Neural progenitor cell (in vitro differentiated cells): ENCODE measurements around the gene ARHGAP23. TPM values are rescaled to one million over a fixed set of nuclear protein-coding genes. Genes with fewer than 3 reads are reported as not detected.

Experiments used
- DNase-seq: peaks from one replicate; pipeline ENCODE4 v3.0.0-alpha.2; 2016; ENCODE audit warnings: low spot score
- H2AFZ ChIP-seq: fragments of 200-600 bp; sonication (generic); replicated peaks from 2 replicates; pipeline ENCODE4 v1.6.1; 2016; ENCODE audit warnings: antibody characterized with exemption
- H3F3A ChIP-seq: fragments of 200-600 bp; sonication (generic); 2 replicates; pipeline ENCODE4 v1.6.1; 2016; ENCODE audit warnings: antibody characterized with exemption, low read depth
- H3K27ac ChIP-seq: fragments of 200-600 bp; sonication (generic); 2 replicates; pipeline ENCODE4 v1.5.1; 2016; ENCODE audit warnings: mild to moderate bottlenecking
- H3K27me3 ChIP-seq: fragments of 200-600 bp; sonication (generic); 2 replicates; pipeline ENCODE4 v1.6.1; 2016; ENCODE audit warnings: mild to moderate bottlenecking, moderate library complexity
- H3K36me3 ChIP-seq: fragments of 200-600 bp; sonication (generic); 2 replicates; pipeline ENCODE4 v1.5.1; 2016
- H3K4me1 ChIP-seq: fragments of 200-600 bp; sonication (generic); 2 replicates; pipeline ENCODE4 v1.6.1; 2016; ENCODE audit warnings: mixed run types
- H3K4me2 ChIP-seq: fragments of 200-600 bp; sonication (generic); 2 replicates; pipeline ENCODE4 v1.6.1; 2016
- H3K4me3 ChIP-seq: fragments of 200-600 bp; sonication (generic); 2 replicates; pipeline ENCODE4 v1.5.1; 2016
- H3K79me2 ChIP-seq: fragments of 200-600 bp; sonication (generic); 2 replicates; pipeline ENCODE4 v1.6.1; 2016; ENCODE audit warnings: low read depth
- H3K9ac ChIP-seq: fragments of 200-600 bp; sonication (generic); 2 replicates; pipeline ENCODE4 v1.6.1; 2016
- H3K9me3 ChIP-seq: fragments of 200-600 bp; sonication (generic); 2 replicates; pipeline ENCODE4 v1.5.1; 2016; ENCODE audit warnings: low read depth
- H4K20me1 ChIP-seq: fragments of 200-600 bp; sonication (generic); 2 replicates; pipeline ENCODE4 v1.6.1; 2016; ENCODE audit warnings: low read depth
- H3K27ac Mint-ChIP-seq: 3 replicates; pipeline ENCODE4 v1.8.0; 2021; ENCODE audit warnings: mixed read lengths
- H3K27me3 Mint-ChIP-seq: 2 replicates; pipeline ENCODE4 v1.8.0; 2022; ENCODE audit warnings: low read depth, mild to moderate bottlenecking, inconsistent platforms, moderate library complexity, mixed read lengths; ENCODE audit not compliant: insufficient read depth
- H3K36me3 Mint-ChIP-seq: 3 replicates; pipeline ENCODE4 v1.8.0; 2021; ENCODE audit warnings: mixed read lengths
- H3K4me1 Mint-ChIP-seq: 3 replicates; pipeline ENCODE4 v1.8.0; 2021; ENCODE audit warnings: mixed read lengths
- H3K4me3 Mint-ChIP-seq: 3 replicates; pipeline ENCODE4 v1.8.0; 2021; ENCODE audit warnings: mild to moderate bottlenecking, moderate library complexity, mixed read lengths
- H3K9me3 Mint-ChIP-seq: 3 replicates; pipeline ENCODE4 v1.8.0; 2020; ENCODE audit warnings: mixed read lengths
- CTCF ChIP-seq: fragments of 200-600 bp; sonication (generic); IDR thresholded peaks from 2 replicates; pipeline ENCODE4 v1.5.1; 2017; ENCODE audit warnings: antibody characterized with exemption, mild to moderate bottlenecking
- EZH2 ChIP-seq: fragments of 200-600 bp; sonication (generic); IDR thresholded peaks from 2 replicates; pipeline ENCODE4 v1.6.1; 2017; ENCODE audit warnings: antibody characterized with exemption, mild to moderate bottlenecking, moderate library complexity
- EZH2phosphoT487 ChIP-seq: fragments of 200-600 bp; sonication (generic); IDR thresholded peaks from 2 replicates; pipeline ENCODE4 v1.6.1; 2017; ENCODE audit warnings: antibody characterized with exemption
- total RNA-seq: library from RNA; depleted of rRNA; stranded (reverse); fragments of >200 nt; gene quantifications from 2 replicates; pipeline ENCODE4 v1.2.3, GENCODE V29; 2015; ENCODE audit warnings: low replicate concordance

The ARHGAP23 gene
- total RNA-seq, 1 donor from 2014 or later = 6.1 TPM

- H3K36me3 Mint-ChIP-seq = no peaks in the 10 kb centered on the region
- Histone ChIP-seq H3F3A (peaks cover 7% of the 10 kb centered on the region), H3K27ac (no peak overlapping the region), H3K27me3 (no peaks in the 10 kb centered on the region), H4K20me1 (no peaks in the 10 kb centered on the region), H3K4me3 (no peak overlapping the region), H2AFZ (no peak overlapping the region), H3K79me2 (no peaks in the 10 kb centered on the region), H3K4me2 (peak overlapping the region; percentile 38), H3K36me3 (no peaks in the 10 kb centered on the region), H3K9ac (no peak overlapping the region), H3K4me1 (peaks cover 21% of the 10 kb centered on the region), H3K9me3 (no peaks in the 10 kb centered on the region)
- peaks cover 16% of the 10 kb centered on the region for H3K4me1 Mint-ChIP-seq
- peaks cover 2% of the 10 kb centered on the region for H3K9me3 Mint-ChIP-seq
- peaks cover 11% of the 10 kb centered on the region for H3K27me3 Mint-ChIP-seq
- H3K4me3 Mint-ChIP-seq = no peak overlapping the region
- DNase-seq = peak; percentile 58
- TF ChIP-seq EZH2 (no peak), CTCF (no peak), EZH2phosphoT487 (no peak)
- H3K27ac Mint-ChIP-seq = no peak overlapping the region
These were observed 12.5 kb downstream of the ARHGAP23 start for GRCh38 chr17:38440614-38441397.

- TF ChIP-seq EZH2phosphoT487 (no peak), CTCF (no peak), EZH2 (no peak)
- H3K4me2 ChIP-seq = no peak overlapping the region
- no peaks in the 10 kb centered on the region for H3K79me2 ChIP-seq
- no peaks in the 10 kb centered on the region for H4K20me1 ChIP-seq
- no peak for DNase-seq
- no peak overlapping the region for H2AFZ ChIP-seq
- no peak overlapping the region for H3K27ac ChIP-seq
- no peak overlapping the region for H3K4me3 ChIP-seq
- H3F3A ChIP-seq = peaks cover 7% of the 10 kb centered on the region
- H3K36me3 ChIP-seq = no peaks in the 10 kb centered on the region
- no peaks in the 10 kb centered on the region for H3K9me3 ChIP-seq
- H3K9me3 Mint-ChIP-seq = peaks cover 2% of the 10 kb centered on the region
- H3K4me1 Mint-ChIP-seq = peaks cover 14% of the 10 kb centered on the region
- H3K27me3 ChIP-seq = no peaks in the 10 kb centered on the region
- H3K36me3 Mint-ChIP-seq = no peaks in the 10 kb centered on the region
- H3K27ac Mint-ChIP-seq = peak overlapping the region; percentile 72
- H3K4me3 Mint-ChIP-seq = peak overlapping the region; percentile 25
- peaks cover 18% of the 10 kb centered on the region for H3K4me1 ChIP-seq
- peaks cover 11% of the 10 kb centered on the region for H3K27me3 Mint-ChIP-seq
- H3K9ac ChIP-seq = no peak overlapping the region
These were observed 13.3 kb downstream of the ARHGAP23 start for GRCh38 chr17:38441429-38442061.

- Histone ChIP-seq H3F3A (peaks cover 7% of the 10 kb centered on the region), H3K4me1 (peaks cover 18% of the 10 kb centered on the region), H3K9ac (no peak overlapping the region), H3K79me2 (no peaks in the 10 kb centered on the region), H2AFZ (no peak overlapping the region), H3K27ac (no peak overlapping the region), H3K27me3 (no peaks in the 10 kb centered on the region), H3K4me2 (no peak overlapping the region), H3K4me3 (no peak overlapping the region), H4K20me1 (no peaks in the 10 kb centered on the region), H3K36me3 (no peaks in the 10 kb centered on the region), H3K9me3 (no peaks in the 10 kb centered on the region)
- H3K4me1 Mint-ChIP-seq = peaks cover 11% of the 10 kb centered on the region
- TF ChIP-seq EZH2 = no peak
- no peak for TF ChIP-seq CTCF
- no peak for TF ChIP-seq EZH2phosphoT487
- H3K36me3 Mint-ChIP-seq = no peaks in the 10 kb centered on the region
- DNase-seq = no peak
- H3K9me3 Mint-ChIP-seq = no peaks in the 10 kb centered on the region
- H3K27me3 Mint-ChIP-seq = peaks cover 8% of the 10 kb centered on the region
- no peak overlapping the region for H3K27ac Mint-ChIP-seq
- H3K4me3 Mint-ChIP-seq = no peak overlapping the region
These were observed 14.3 kb downstream of the ARHGAP23 start for GRCh38 chr17:38442548-38442947.
